Right kidney (tissue), 9 donors: ENCODE measurements around the gene TLE5.

Experiments used
- DNase-seq: peaks from one replicate; pipeline ENCODE4 v3.0.0-alpha.2; 2016
- long read RNA-seq, 8 donors: transcript quantifications; one replicate each; lab custom pipeline, GENCODE V29; 2026

Gene TLE5, protein sequence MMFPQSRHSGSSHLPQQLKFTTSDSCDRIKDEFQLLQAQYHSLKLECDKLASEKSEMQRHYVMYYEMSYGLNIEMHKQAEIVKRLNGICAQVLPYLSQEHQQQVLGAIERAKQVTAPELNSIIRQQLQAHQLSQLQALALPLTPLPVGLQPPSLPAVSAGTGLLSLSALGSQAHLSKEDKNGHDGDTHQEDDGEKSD
- long read RNA-seq, donor 1, transcript AES-205 (2 exons, 367 nt), result minor isoform, 27 of 144 reads
- long read RNA-seq, donor 1, transcript AES-210 (3 exons, 1,100 nt), result minor isoform, 5 of 144 reads
- long read RNA-seq, donor 1, transcript AES-207 (6 exons, 942 nt), result minor isoform, 9 of 144 reads
- long read RNA-seq, donor 1, transcript AES-202 (7 exons, 1,608 nt), result major isoform, 81 of 144 reads
- long read RNA-seq, donor 1, partial matches to known transcripts, result 15 of 144 reads
- long read RNA-seq, donor 1, other reads (novel, unspliced or antisense), result 0 of 144 reads
- long read RNA-seq, donor 2, transcript AES-202 (7 exons, 1,608 nt), result major isoform, 48 of 70 reads
- long read RNA-seq, donor 2, transcript AES-205 (2 exons, 367 nt), result minor isoform, 14 of 70 reads
- long read RNA-seq, donor 2, partial matches to known transcripts, result 0 of 70 reads
- long read RNA-seq, donor 2, other reads (novel, unspliced or antisense), result 0 of 70 reads
- long read RNA-seq, donor 3, transcript AES-202 (7 exons, 1,608 nt), result major isoform, 39 of 58 reads
- long read RNA-seq, donor 3, transcript AES-205 (2 exons, 367 nt), result minor isoform, 11 of 58 reads
- long read RNA-seq, donor 3, partial matches to known transcripts, result 0 of 58 reads
- long read RNA-seq, donor 3, other reads (novel, unspliced or antisense), result 0 of 58 reads
- long read RNA-seq, donor 4, transcript AES-210 (3 exons, 1,100 nt), result minor isoform, 5 of 68 reads
- long read RNA-seq, donor 4, transcript AES-202 (7 exons, 1,608 nt), result major isoform, 47 of 68 reads
- long read RNA-seq, donor 4, transcript AES-205 (2 exons, 367 nt), result minor isoform, 11 of 68 reads
- long read RNA-seq, donor 4, partial matches to known transcripts, result 0 of 68 reads
- long read RNA-seq, donor 4, other reads (novel, unspliced or antisense), result 0 of 68 reads
- long read RNA-seq, donor 5, transcript AES-207 (6 exons, 942 nt), result minor isoform, 5 of 111 reads
- long read RNA-seq, donor 5, transcript AES-205 (2 exons, 367 nt), result minor isoform, 11 of 111 reads
- long read RNA-seq, donor 5, transcript AES-202 (7 exons, 1,608 nt), result major isoform, 88 of 111 reads
- long read RNA-seq, donor 5, partial matches to known transcripts, result 5 of 111 reads
- long read RNA-seq, donor 5, other reads (novel, unspliced or antisense), result 0 of 111 reads
- long read RNA-seq, donor 6, transcript AES-205 (2 exons, 367 nt), result minor isoform, 7 of 91 reads
- long read RNA-seq, donor 6, transcript AES-202 (7 exons, 1,608 nt), result major isoform, 56 of 91 reads
- long read RNA-seq, donor 6, transcript AES-207 (6 exons, 942 nt), result minor isoform, 5 of 91 reads
- long read RNA-seq, donor 6, partial matches to known transcripts, result 8 of 91 reads
- long read RNA-seq, donor 6, other reads (novel, unspliced or antisense), result 5 of 91 reads
- long read RNA-seq, donor 7, result 0 reads
- long read RNA-seq, donor 8, transcript AES-202 (7 exons, 1,608 nt), result major isoform, 66 of 93 reads
- long read RNA-seq, donor 8, transcript AES-207 (6 exons, 942 nt), result minor isoform, 11 of 93 reads
- long read RNA-seq, donor 8, partial matches to known transcripts, result 0 of 93 reads
- long read RNA-seq, donor 8, other reads (novel, unspliced or antisense), result 7 of 93 reads

DNA sequence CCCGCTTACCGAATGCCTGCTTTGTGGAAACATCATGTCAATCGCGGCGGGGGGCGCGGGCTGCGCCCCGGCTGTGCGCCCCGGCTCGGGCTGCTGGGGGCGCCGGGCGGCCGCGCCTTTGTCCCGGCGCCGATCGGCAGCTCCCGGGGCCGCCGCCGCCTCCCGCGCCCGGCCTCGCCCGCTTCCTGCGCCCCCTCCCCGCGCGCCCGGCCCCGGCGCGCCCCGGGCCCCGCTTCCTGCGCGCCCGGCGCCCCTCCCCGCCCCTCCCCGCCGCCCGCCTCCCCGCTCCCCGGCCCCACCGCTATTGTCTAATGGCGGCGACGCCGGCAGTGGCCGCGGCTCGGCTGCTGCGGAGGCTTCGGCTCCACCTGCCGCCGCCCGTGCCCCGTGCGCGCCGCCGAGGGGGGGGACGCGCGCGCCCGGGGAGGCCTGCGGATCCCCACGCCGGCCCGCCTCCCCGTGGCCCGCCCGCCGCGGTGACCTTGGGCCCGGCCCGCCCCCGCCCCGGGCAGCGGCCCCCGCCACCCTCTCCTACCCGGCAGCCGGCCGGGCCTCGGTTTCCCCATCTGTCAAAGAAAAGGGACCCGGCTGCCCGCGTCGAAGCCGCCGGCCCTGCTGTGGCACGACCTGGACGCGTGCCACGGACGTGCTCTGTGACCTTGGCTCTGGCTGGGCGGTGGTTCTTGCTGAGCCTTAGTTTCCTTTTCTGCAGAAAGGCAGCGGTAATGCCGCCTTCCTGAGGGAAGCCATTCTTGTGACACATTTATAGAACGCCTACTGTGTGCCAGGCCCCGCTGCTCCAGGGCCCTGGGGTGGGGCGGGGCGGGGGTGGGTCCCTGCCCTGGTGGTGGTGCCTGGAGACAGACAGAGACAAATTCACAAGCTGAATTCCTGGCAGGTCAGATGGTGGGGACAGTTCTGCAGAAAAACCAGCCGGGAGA, at the start of gene TLE5:
TLE5 (minus strand) TSS at position 331 of the 941 bp plus-strand sequence; CDS start at position 36, 295 bp downstream.
- no peak for DNase-seq

DNA sequence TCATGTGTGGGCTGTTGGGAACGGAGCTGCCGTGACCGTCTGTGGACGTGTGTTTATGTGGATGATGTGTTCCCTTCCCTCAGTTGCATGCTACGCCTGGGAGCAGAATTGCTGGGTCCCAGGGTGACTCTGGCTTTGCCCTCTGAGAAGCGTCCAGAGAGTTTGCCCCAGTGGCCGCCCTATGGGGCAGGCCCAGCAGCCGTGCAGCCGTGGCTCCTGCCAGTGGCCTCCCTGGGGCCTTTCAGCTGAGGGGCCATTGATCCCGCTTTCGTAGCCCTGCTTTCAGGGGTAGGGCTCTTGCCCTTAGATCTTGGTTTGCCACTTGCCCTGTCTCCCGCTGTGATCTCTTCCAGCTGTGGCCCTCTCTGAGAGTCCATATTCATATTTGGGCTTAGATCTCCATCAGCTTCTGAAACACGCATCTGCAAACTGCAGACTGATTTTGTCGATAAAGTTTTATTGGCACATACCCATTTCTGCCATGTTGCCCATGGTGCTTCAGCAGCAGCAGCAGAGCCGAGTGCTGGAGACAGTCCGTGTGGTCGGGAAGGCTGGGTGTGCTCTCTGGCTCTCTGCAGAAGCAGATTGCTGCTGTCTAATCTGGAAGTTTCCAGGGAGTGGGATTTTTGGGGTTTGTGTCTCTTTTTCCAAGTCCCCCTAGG, 49.4 kb upstream of the TLE5 start:
- DNase-seq, result no peak

DNA sequence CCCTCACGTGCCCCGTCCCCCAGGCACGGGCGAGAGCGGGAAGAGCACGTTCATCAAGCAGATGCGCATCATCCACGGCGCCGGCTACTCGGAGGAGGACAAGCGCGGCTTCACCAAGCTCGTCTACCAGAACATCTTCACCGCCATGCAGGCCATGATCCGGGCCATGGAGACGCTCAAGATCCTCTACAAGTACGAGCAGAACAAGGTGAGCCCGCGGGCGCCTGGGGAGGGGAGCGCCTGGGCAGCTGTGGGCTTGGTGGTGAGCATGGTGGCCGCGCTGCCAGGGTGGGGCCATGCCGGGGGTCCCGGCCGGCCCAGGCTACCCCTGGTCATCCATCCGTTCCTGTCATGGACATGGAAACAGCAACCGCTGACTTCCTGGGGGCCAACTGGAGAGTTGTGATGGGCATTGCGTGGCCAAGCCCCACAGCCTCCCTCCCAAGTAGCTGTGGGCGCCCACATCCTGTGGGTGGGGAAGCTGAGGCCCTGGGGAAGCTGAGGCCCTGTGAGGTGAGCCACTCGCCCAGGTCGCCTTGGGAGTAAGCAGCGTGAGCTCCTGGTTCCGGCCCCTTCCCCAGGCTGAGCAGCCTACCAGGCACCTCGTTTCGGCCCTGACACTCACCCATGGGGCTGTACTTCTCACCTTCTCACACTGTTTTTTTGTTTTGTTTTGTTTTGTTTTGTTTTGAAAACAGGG, 48.0 kb upstream of the TLE5 start:
- no peak for DNase-seq

DNA sequence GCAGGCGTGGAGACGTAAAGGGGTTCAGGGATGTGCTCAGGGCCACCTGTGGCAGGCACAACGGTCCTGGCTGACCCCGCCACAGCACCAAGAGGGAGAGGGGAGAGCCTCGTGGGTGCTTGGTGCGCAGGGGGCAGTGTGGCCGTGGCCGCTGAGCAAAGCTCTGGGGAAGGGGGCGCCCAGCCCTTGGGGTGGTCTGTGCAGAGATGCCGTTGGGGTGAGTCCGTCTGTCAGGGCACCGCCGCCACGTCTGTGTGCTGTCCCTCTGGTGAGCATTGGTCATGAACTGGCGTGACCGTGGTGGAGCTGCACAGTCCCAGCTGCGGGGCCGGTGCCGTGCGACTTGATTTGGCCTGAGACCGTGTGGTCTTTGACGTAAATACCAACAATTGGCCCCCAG, 47.2 kb upstream of the TLE5 start:
- no peak for DNase-seq

DNA sequence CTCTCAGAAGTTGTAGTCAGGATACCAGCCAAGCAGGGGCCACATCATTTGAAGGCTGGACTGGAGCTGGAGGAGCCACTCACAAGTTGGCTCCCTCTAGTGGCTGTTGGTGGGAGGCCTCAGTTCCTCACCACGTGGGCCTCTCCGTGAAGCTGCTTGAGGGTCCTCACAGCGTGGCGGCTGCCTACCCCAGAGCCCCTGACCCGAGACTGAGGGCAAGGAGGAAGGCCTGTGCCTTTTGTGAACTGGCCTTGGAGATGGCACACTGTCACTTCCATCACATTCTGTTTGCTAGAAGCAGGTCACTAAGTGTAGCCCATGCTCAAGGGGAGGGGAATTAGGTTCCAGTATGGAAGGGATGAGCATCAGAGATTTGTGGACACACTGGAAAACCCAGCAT, 46.5 kb upstream of the TLE5 start:
- DNase-seq, result no peak

DNA sequence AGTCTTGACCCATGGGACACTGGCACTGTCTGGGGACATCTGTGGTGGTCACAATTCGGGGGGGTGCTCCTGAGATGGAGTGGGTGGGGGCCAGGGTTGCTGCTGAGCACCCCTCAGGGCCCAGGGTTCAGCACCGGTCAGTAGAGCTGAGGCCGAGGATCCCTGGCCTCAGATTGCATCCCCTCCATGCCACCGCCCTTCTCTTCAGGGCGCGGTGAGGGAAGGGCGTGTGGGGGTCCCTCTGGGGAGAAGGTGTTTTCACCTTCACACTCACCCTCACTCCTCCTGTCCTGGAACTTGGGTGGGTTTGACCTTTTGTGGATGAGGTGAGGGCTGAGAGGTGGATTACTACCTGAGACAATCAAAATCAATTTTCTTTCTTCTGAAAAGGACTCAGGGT, 45.4 kb upstream of the TLE5 start:
- DNase-seq, result no peak

DNA sequence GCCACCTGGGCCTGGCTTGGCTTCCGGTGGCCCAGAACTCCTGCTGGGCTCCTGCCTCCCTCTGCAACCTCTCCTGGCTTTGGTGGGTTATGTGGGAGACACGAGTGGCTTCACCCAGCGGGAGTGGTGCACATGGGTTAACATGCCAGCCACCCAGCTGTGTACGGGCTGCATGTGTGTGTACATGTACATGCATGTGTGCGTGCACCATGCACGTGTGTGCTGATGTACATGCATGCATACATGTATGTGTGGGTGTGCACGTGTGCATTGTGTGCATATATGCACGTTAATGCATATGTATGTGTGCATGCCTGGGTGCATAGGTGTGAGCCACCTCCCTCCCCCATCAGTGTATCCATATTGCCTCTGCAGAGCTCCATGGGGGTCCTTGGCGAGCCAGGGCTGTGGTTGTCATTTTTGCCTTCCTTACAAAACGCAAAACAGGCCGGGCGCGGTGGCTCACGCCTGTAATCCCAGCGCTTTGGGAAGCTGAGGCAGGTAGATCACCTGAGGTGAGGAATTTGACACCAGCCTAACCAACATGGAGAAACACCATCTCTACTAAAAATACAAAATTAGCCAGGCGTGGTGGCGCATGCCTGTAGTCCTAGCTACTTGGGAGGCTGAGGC, 44.3 kb upstream of the TLE5 start:
- no peak for DNase-seq

DNA sequence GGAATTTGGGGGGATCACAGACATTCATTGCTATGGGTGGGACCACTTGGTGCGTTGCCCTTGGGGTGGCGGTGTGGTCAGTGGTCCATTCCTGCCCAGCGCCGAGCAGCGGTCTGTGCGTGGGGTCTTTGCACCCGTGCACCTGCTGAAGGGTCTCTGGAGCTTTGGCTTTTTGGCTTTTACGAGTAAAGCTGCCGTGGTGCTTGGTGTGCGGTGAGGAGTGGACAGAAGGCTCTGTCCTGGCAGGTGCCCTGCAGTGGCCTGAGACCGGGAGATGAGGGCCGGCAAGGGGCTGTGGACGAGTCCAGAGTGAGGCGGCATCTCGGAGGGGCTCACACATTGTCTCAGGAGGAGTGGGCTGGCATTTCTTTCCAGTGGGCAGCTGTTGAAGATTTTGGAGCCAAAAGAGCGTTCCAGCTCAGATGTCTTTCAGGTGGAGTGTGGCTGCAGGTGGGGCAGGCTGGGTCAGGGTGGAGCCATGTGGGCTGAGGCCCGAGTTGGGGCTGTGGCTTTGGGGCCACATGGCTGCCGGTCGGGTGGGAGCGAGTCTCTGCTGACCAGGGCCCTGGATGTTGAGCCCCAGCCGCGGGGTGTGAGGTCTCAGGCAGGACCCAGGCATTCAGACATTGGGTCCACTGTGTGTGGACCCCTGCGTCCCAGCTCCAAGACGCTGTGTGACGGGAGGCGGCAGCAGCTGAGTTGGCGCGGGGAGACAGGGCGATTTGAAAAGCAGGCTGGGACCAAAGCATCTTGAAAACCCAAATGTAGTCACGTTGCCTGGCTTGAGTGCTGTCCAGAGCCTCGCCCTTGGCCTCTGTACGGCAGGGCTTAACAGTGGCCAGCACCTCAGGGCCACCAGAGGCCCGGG, 43.6 kb upstream of the TLE5 start:
- no peak for DNase-seq

DNA sequence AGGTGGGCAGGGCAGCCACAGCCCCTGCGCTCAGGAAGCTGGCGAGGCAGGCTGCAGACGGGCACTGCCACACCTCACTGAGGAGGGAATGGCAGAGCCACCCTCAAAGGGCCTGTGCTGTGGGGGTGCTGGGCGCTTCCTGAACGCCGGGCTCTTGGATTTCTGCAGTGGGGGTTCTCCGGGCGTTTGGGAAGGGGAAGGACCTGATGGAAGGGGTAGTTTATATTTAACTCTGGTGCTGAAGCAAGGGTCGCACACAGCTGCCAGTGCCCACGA, 42.4 kb upstream of the TLE5 start:
- no peak for DNase-seq

DNA sequence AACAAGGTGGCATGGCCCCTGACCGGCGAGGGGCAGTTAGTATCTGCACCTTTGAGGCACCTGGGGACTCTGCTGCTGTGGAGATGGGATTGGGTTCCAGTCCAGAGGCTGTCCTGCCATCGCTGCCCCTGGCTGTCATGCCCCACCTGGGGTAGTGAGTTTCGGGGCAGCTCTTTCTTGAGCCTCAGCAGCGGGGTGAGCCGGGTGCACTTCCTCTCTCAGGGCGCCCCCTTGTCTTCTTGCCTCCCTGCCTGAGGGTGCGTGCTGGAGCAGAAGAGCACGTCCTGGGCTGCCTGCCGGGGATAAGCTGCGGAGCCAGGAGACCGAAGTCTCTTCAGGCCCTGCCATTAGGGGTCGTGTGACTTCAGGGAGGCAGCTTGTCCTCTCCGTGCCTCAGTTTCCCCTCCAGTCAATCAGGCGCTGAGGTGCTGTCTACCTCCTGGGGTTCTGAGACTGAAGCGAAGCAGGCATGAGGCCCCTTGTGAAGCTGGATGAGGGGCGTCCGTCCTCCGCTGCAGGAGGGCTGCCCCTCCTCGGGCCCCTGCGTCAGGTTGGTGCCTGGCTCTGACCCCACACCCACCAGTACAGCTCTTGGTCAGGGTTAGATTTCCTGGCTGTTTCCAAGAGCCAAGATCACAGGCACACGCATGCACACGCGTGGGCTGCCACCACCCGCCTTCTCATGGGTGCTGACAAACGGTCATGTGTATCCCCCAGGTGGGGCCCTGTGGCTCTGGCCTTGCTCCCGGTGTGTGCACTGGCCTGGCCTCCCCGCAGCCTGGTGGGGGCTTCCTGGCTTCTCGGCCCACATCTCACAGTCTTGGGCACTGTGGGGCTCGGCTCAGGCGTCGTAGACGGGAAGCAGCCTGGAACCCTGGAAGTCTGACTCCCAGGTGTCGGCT, 40.2 kb upstream of the TLE5 start:
- DNase-seq, result no peak

DNA sequence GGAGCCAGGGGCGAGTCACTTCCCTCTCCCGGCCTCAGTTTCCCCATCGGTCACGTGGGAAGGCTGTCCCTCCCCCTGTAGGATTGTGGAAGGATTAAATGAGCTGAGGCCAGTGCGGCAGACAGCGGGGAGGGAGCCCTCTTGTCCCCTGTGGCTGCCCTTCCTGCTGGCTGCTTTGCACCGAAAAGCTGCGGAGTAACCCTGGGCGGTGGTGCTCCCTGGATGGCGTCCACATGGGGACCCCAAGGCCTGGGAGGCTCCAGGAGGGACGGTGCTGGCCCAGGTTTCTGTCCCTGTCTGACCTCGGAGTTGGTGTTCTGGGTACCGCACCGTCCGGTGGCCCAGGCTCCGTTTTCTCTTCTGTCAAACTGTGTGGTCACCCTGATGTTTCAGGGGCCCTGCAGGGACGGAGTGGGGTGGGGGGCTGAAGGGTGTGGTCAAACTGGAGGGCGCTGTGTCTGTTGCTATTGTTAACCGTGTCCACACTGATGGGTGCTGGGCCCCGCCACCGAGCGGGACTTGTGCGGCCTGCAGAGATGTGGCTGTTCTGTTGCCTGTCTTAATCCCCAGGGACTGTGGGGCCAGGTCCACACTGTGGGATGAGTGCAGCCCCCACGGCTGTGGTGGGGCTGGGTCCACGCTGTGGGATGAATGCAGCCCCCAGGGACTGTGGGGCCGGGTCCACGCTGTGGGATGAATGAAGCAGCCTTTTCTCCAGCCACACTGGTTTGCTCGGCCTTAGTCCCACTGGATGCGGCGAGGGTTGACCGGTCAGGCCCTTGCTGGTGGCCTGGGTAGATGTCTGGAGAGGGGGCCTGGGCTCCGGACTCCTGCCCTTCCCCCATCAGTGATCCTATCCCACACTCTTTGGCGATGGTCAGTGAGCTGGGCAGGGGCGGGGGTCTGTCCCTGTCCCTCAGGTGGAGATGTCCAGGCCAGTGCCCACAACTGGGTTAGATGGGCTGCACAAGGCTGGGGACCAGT, 38.7 kb upstream of the TLE5 start:
- no peak for DNase-seq

DNA sequence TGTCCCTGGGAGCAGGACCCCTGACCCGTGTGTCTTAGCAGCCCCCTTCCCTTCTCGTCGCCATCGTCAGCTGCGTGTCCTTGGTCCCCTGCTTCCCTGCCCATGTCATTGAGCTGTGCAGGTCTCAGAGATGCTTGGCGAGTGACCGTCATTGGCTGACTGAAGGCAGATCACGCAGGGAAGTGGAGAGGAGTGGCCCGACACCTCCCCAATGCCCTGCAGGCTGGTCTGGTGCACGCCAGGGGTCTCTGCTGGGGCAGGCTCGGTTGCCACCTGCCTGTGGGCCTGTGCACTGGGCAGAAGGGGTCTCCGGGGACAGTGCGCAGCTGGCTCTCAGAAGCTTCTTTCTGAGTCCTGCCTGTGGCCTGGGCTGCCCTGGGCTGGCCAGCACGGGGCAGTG, 38.0 kb upstream of the TLE5 start:
- DNase-seq, result no peak

DNA sequence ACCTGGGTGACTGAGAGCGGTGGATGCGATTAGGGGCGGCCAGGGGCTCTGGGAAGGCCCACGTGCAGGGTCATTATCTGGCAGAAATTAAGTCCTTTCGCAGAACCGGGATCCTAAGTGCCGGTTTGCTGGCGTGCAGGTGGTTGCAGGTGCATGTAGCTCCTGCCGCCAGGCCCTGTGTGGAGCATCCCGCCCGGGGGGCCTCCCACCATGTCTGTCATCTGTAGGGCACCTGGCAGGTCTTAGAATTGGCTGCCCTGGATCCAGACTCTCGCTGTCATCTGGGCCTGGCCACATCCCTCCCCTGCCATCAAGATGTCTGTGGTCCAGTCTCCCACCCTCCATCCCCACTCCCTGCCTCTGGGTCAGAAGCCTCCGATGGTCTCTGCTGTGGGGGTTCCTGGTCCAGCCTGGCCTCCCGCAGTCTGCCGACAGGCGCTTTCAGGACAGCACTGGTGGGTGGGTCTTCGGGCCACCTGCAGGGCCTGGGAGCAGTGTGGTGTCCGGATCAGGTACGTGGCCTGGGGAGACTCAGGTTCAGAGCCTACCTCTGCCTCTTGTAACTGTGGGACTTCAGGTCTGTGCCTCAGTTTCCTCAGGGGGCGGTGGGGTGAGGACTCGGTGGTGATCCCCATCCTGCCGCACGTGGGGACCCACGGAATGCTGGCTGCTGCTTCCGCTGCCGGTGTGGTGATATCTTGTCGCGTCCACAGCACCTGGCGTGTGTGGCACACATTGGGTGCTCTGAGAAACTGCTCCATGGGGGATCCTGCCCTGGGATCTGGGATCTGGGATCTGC, 37.3 kb upstream of the TLE5 start:
- DNase-seq, result no peak

DNA sequence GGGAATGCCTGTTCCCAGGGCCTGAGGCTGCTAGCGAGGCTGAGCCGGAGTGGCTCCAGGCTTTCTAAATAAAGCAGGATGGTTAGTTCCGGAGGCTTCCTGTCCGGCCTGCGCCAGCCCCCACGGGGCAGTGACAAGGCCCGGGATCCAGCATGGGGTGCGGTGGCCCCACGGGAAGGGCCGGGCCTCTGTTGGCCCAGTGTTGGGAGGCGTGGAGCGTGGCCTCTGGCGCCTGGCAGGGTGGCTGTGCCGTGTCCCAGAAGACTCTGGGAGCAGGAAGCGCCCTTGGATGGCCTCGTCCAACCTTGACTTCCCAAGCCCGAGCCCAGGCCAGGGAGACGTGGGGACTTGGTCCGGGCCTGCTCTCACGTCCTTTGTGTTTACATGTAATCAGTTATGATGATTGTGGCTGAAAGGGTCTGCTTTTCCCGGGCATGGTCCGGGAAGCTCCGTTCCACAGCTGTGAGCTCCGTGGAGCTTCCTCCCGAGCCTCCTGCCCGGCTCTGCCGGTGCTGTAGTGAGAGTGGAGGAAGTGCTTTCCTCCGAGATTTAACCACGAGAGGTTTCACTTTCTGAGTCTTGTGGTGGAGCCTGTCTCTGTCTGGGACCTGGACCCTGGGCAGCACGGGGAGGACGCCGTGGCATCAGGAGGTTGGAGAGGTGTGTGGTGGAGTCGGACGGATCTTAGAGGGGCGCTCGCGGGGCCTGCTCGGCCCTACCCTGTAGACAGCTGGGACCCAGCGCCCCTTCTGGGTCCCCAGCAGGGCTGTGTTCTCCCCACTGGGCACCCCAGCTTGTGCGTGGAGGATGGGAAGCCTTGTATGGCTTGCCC, 36.4 kb upstream of the TLE5 start:
- no peak for DNase-seq
